NCI-H146 treated with DMSO at 0.1 percent for 48 hours (cell line): ENCODE measurements around the gene OXA1L.
"Not testable (repeated sequence)": the region's sequence is repeated elsewhere in the genome, so short reads cannot be mapped to it uniquely, and the experiment has no call there.

Experiments used
- DNase-seq: peaks from one replicate; lab custom pipeline; 2025; ENCODE audit not compliant: unreplicated experiment; lab: John Stamatoyannopoulos, UW

Gene OXA1L

DNA sequence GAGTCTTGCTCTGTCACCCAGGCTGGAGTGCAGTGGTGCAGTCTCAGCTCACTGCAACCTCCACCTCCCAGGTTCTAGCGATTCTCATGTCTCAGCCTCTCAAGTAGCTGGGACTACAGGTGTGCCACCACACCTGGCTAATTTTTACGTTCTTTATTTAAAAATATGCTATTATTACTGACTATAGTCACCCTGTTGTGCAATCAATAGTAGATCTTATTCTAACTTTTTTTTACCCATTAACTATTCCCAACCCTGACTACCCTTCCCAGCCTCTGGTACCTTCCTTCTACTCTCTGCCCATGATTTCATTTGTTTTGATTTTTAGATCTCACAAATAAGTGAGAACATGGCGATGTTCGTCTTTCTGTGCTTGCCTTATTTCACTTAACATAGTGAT is 2.5 kb downstream of the OXA1L start:
- no peak for DNase-seq

- DNase-seq: no peak
Observed at GRCh38 chr14:22769369-22769768, 2.9 kb downstream of the OXA1L start.

DNA sequence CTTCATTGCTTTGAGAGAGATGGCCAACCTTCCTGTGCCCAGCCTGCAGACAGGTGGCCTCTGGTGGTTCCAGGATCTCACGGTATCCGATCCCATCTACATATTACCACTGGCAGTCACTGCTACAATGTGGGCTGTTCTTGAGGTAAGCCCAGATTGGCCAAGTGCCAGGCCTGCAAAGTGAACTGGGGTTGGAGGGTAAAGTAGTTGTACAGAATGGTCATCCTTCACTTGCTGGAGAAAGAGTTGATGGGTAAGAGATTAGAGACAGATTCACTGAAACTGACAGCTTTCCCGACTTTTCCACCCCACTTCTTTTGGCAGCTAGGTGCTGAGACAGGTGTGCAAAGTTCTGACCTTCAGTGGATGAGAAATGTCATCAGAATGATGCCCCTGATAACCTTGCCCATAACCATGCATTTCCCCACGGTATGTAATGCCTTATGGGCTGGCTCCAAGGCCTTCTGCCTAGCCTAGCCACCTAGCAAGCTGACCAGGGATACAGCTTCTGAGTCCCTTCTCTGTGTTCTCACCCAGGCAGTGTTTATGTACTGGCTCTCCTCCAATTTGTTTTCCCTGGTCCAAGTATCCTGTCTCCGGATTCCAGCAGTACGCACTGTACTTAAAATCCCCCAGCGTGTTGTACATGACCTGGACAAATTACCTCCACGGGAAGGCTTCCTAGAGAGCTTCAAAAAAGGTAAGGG is 4.1 kb downstream of the OXA1L start:
- no peak for DNase-seq

DNA sequence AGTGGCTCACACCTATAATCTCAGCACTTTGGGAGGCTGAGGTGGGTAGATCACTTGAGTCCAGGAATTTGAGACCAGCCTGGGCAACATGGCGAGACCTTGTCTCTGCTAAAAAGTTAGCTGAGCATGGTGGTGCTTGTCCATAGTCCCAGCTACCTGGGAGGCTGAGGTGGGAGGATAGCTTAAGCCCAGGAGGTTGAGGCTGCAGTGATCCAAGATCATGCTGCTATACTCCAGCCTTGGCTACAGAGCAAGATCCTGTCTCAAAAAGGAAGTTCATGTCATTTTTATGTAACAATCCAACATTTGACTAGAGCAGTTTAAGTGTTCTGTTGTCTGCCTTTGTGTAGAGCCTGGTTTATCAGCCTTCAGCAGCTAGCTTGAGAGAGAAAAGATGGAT is 6.2 kb downstream of the OXA1L start:
- no peak for DNase-seq

GRCh38 chr14:22773162-22774010 is 6.9 kb downstream of the OXA1L start:
- DNase-seq: no peak

- no peak for DNase-seq
Observed at GRCh38 chr14:22774011-22774706, 7.7 kb downstream of the OXA1L start.

- no peak for DNase-seq
Observed at GRCh38 chr14:22776215-22776614, 9.7 kb downstream of the OXA1L start.

DNA sequence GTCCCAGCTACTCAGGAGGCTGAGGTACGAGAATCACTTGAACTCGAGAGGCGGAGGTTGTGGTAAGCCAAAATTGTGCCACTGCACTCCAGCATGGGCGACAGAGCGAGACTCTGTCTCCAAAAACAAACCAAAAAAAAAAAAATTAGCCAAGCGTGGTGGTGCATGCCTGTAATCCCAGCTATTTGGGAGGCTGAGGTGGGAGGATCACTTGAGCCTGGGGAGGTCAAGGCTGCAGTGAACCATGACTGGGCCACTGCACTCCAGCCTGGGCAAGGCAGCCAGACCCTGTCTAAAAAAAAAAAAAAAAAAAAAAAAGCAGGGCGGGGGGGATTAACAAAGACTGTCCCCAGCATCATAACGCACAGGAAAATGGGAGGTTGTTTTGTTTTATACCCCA is 10.4 kb downstream of the OXA1L start:
- DNase-seq: not testable (repeated sequence)

DNA sequence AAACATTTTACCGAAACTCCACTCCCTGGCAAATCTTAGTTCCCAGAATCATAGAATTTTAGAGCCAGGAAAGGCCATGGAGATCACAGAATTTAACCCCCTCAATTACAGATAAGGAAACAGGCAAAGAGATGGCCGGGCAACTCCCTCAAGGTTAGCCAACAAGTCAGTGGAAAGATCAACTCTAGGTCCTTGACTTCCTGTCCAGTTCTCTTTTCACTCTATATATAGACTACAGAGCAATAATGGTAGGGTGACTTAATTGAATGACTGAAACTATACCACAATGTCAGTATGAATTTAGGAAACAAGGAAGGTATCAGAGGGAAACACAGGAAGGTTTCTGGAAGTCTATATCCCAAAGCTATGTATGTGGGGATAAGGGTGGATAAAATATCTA is 11.6 kb downstream of the OXA1L start:
- DNase-seq: no peak

- no peak for DNase-seq
Observed at GRCh38 chr14:22780105-22780679, 13.7 kb downstream of the OXA1L start.

- no peak for DNase-seq
Observed at GRCh38 chr14:22780941-22781300, 14.4 kb downstream of the OXA1L start.

DNA sequence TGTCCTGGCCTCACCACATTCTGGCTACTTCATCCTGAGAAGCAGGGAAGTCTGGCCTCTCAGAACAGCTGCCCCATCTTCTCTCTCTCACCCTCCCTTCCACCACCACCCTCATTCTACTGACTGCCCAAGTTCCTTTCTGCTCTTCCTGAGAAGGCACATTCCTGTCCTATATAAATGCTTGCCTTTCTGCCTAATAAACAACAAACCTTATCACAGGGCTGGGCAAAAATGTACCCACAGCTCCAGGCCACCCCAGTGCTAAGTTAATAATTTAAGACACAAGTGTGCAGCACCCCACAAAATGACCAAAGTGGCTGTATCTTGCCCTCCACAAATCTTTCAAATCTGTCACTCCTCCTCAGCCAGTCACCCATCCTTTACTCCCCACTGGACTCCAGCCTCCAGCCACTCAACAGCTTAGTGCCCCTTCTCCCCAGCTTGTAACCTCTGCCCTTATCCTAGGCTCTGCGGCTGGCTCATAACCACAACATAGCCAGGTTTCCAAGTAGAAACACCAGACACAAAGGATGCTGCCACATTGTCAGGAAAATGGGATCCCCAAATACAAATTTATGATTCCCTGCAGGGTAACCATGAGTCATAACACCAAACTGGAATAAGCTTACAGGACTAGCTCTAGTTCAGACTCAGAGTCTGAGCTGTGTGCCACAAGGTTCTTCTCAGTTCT is 15.0 kb downstream of the OXA1L start:
- no peak for DNase-seq

DNA sequence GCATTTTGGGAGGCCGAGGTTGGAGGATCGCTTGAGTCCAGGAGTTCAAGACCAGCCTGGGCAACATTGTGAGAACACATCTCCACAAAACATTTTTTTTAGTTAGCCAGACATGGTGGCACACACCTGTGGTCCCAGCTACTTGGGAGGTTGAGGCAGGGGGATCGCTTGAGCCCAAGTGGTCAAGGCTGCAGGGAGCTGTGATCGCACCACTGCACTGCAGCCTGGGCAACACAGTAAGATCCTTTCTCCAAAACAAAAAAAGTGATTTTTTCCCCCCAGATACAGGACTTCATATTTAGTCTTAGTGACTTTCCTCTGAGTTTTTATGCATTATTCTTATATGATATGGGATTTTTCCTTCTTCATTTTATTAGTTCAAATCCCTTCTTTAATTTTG is 20.2 kb downstream of the OXA1L start:
- DNase-seq: no peak

DNA sequence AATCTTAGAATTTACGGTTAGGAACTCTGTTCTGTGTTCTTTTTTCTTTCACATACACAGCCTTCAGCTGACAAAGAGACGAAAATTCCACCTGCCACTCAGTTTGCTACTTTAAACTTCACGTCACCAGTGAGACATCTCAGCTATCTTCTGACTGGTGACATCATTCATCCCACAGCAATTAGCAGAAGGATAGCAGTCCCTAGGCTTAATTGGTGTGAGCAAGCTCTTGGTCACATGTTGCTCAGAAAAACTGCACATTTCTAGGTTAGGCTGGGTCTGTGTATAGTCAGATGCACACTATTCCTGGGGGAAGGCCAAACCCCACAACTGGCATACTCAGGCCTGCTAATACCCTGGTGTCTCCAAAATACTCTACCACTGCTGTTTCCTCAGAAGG is 24.8 kb downstream of the OXA1L start:
- DNase-seq: no peak

- DNase-seq: no peak
Observed at GRCh38 chr14:22792158-22792557, 25.7 kb downstream of the OXA1L start.

GRCh38 chr14:22793550-22793949 is 27.1 kb downstream of the OXA1L start:
- DNase-seq: not testable (repeated sequence)

DNA sequence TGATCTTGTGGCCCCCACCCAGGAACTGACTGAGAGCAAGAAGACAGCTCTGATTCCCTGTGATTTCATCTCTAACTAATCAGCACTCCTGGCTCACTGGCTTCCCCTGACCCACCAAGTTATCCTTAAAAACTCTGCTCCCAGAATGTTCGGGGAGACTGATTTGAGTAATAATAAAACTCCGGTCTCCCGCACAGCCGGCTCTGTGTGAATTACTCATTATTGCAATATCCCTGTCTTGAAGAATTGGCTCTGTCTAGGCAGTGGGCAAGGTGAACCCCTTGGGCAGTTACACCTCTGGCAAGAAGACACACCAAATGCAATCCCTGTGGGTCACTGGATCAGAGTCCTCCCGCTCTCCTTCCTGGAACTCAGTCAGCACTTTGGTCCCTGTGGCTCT is 27.5 kb downstream of the OXA1L start:
- DNase-seq: no peak

DNA sequence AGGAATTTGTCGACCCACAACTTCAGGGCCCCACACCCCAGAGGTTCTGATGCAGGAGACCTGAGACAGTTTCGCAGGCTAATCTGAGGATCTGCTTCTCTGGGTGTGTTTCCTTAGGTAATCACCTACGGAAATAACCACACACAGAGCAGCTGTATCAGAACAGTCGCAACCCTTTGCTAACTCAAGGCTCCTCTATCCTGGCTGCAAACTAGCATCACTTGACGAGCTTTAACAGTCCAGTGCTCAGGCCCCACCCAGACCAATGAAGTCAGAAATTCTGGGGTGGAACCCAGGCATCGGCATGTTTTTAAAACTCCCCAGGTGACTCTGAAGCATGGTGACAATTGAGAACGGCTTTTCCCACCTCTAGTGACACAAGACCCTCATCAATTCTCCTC is 28.1 kb downstream of the OXA1L start:
- no peak for DNase-seq

- no peak for DNase-seq
Observed at GRCh38 chr14:22796087-22796707, 29.7 kb downstream of the OXA1L start.

- DNase-seq: no peak
Observed at GRCh38 chr14:22797017-22797917, 30.8 kb downstream of the OXA1L start.
